ENCODE measurements around the gene FCN3.

DNA sequence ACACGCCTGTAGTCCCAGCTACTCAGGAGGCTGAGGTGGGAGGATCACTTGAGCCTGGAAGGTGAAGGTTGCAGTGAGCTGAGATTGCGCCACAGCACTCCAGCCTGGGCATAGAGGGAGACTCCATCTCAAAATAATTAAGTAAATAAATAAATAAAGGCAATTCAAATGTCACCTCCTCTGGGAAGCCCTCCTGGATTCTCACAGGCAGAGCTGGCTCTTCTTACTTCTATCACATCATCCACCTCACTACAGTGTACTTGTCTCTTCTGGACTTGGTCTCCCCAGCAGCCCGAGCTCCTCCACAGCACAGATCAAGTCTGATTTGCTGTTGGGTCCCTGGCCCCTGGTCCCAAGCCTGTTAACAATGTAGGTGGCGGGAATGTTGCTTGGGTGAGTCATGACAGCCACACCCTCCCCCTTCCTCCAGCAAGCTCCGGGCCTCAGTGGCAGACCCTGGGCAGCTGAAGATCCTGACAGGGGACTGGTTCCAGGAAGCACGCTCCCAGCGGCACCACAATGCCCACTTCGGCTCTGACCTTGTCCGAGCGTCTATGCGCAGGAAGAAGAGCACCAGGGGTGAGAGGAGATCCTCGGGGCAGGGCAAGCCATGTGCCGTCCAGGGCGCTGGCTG is 27.5 kb downstream of the FCN3 start:
- TF ChIP-seq NR2F6 (CRISPR knock-in tag; IDR thresholded peaks at IDR 0.05) = no peak
- TF ChIP-seq ZNF175 (CRISPR knock-in tag; IDR thresholded peaks at IDR 0.05; ENCODE audit: low read depth) = no peak
- TF ChIP-seq RFX5 (IDR thresholded peaks at IDR 0.05; ENCODE audit: low read depth, low read length) = no peak
- TF ChIP-seq, protein P1, sequence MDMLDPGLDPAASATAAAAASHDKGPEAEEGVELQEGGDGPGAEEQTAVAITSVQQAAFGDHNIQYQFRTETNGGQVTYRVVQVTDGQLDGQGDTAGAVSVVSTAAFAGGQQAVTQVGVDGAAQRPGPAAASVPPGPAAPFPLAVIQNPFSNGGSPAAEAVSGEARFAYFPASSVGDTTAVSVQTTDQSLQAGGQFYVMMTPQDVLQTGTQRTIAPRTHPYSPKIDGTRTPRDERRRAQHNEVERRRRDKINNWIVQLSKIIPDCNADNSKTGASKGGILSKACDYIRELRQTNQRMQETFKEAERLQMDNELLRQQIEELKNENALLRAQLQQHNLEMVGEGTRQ (CRISPR knock-in tag; IDR thresholded peaks at IDR 0.05) = no peak
- TF ChIP-seq ZNF146 (CRISPR knock-in tag; IDR thresholded peaks at IDR 0.05; ENCODE audit: unreplicated experiment) = no peak
- TF ChIP-seq NFYB (IDR thresholded peaks at IDR 0.05; ENCODE audit: extremely low read depth, insufficient read length) = no peak
- no peak for TF ChIP-seq ZNF384 (IDR thresholded peaks at IDR 0.05; ENCODE audit: low read depth, low read length)
- no peak for TF ChIP-seq HIVEP1 (CRISPR knock-in tag; IDR thresholded peaks at IDR 0.05)
- TF ChIP-seq, protein P2, sequence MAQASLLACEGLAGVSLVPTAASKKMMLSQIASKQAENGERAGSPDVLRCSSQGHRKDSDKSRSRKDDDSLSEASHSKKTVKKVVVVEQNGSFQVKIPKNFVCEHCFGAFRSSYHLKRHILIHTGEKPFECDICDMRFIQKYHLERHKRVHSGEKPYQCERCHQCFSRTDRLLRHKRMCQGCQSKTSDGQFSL (CRISPR knock-in tag; IDR thresholded peaks at IDR 0.05) = no peak
- TF ChIP-seq, protein P2 (tag; IDR thresholded peaks at IDR 0.05) = no peak
- TF ChIP-seq, protein P3, sequence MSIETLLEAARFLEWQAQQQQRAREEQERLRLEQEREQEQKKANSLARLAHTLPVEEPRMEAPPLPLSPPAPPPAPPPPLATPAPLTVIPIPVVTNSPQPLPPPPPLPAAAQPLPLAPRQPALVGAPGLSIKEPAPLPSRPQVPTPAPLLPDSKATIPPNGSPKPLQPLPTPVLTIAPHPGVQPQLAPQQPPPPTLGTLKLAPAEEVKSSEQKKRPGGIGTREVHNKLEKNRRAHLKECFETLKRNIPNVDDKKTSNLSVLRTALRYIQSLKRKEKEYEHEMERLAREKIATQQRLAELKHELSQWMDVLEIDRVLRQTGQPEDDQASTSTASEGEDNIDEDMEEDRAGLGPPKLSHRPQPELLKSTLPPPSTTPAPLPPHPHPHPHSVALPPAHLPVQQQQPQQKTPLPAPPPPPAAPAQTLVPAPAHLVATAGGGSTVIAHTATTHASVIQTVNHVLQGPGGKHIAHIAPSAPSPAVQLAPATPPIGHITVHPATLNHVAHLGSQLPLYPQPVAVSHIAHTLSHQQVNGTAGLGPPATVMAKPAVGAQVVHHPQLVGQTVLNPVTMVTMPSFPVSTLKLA (conservative IDR thresholded peaks at IDR 0.05) = no peak
